ENCODE results near the gene CIDEB. TPM values are rescaled to one million over a fixed set of nuclear protein-coding genes. Genes with fewer than 3 reads are reported as not detected.

The CIDEB gene
- total RNA-seq, 4 donors from 2014 or later: 6.7 to 168 (median 23.6) TPM

GRCh38 chr14:24256960-24257359 lies 50.8 kb downstream of the CIDEB start:
- DNase-seq: no peak

GRCh38 chr14:24255931-24256711 lies 51.7 kb downstream of the CIDEB start:
- Histone ChIP-seq H3K27me3 (no peaks in the 10 kb centered on the region), H3K4me1 (no peaks in the 10 kb centered on the region), H3K9me3 (no peaks in the 10 kb centered on the region), H3K27ac (no peak overlapping the region), H3K36me3 (no peaks in the 10 kb centered on the region), H3K4me3 (no peak overlapping the region)
- in situ Hi-C loops (cut with MboI; ENCODE audit: low pct_ligation_motif_present in 1 of 4, low pct_unique_long_range_greater_than_20kb in 1 of 4, low sequenced_read_pairs in 3 of 4): no loop called here
- 96 to 97% methylated on average over 4 to 11 of the region's 12 CpGs for WGBS, 2 donors (ENCODE audit: low coverage in 1 of 2)
- no peak for DNase-seq
- intact Hi-C loops (cut with DNase I; ENCODE audit: low total_unique reads): no loop called here
- TF ChIP-seq EP300 (IDR thresholded peaks at IDR 0.05; ENCODE audit: low read depth) (no peak), CTCF (IDR thresholded peaks at IDR 0.05) (no peak), POLR2AphosphoS5 (IDR thresholded peaks at IDR 0.05) (no peak), POLR2A (IDR thresholded peaks at IDR 0.05) (no peak)

More at GRCh38 chr14:24256960-24257359, 50.8 kb downstream of the CIDEB start:
- no peaks in the 10 kb centered on the region for H3K4me1 ChIP-seq
- WGBS, 2 donors (ENCODE audit: low coverage in 1 of 2): 85% methylated on average over 4 of the region's 4 CpGs; no CpG with 5 or more reads in 1 of the 2 donors
- in situ Hi-C loops (cut with MboI; ENCODE audit: low pct_ligation_motif_present in 1 of 4, low pct_unique_long_range_greater_than_20kb in 1 of 4, low sequenced_read_pairs in 3 of 4) (no loop called here), intact Hi-C loops (cut with DNase I; ENCODE audit: low total_unique reads) (no loop called here)
- no peaks in the 10 kb centered on the region for H3K27me3 ChIP-seq
- no peak overlapping the region for H3K27ac ChIP-seq
- no peaks in the 10 kb centered on the region for H3K9me3 ChIP-seq
- H3K4me3 ChIP-seq: no peak overlapping the region
- H3K36me3 ChIP-seq: no peaks in the 10 kb centered on the region
- TF ChIP-seq CTCF (IDR thresholded peaks at IDR 0.05) (no peak), POLR2A (IDR thresholded peaks at IDR 0.05) (no peak), EP300 (IDR thresholded peaks at IDR 0.05; ENCODE audit: low read depth) (no peak), POLR2AphosphoS5 (IDR thresholded peaks at IDR 0.05) (no peak)

- Histone ChIP-seq H3K9me3 (no peaks in the 10 kb centered on the region), H3K4me1 (no peaks in the 10 kb centered on the region), H3K36me3 (no peaks in the 10 kb centered on the region), H3K27me3 (no peaks in the 10 kb centered on the region), H3K27ac (no peak overlapping the region), H3K4me3 (no peak overlapping the region)
- DNase-seq: no peak
- in situ Hi-C loops (cut with MboI; ENCODE audit: low pct_ligation_motif_present in 1 of 4, low pct_unique_long_range_greater_than_20kb in 1 of 4, low sequenced_read_pairs in 3 of 4): no loop called here
- TF ChIP-seq POLR2AphosphoS5 (IDR thresholded peaks at IDR 0.05): no peak
- TF ChIP-seq POLR2A (IDR thresholded peaks at IDR 0.05): no peak
- TF ChIP-seq CTCF (IDR thresholded peaks at IDR 0.05): no peak
- TF ChIP-seq EP300 (IDR thresholded peaks at IDR 0.05; ENCODE audit: low read depth): no peak
- 90 to 96% methylated on average over 2 to 8 of the region's 8 CpGs for WGBS, 2 donors (ENCODE audit: low coverage in 1 of 2)
- intact Hi-C loops (cut with DNase I; ENCODE audit: low total_unique reads): no loop called here
Observed at GRCh38 chr14:24255438-24255837, 52.3 kb downstream of the CIDEB start.

Small RNAs within 50 kb of the gene (small RNA-seq; reads per million reads assigned to genes)
- gene RF00026: 0 reads per million in 4 donors

Other genes with a start within 250 kb of the CIDEB start
- 1 to 10 TPM in 1 of 4 donors, not detected in 3; 3.4 TPM for gene CPNE6, start 236.4 kb downstream of the CIDEB start, total RNA-seq
- gene PCK2, start 213.7 kb downstream of the CIDEB start, total RNA-seq: 100 to 1,000 TPM in 3 of 4 donors, 10 to 100 TPM in 1; 74.4 to 238 (median 130) TPM
- 100 to 1,000 TPM in 3 of 4 donors, 10 to 100 TPM in 1; 86.4 to 267 (median 198) TPM for gene DCAF11, start 193.2 kb downstream of the CIDEB start, total RNA-seq
- gene NRL, start 193.0 kb downstream of the CIDEB start, total RNA-seq: 1 to 10 TPM in 3 of 4 donors, not detected in 1; 1.1 to 2.9 (median 1.6) TPM
- gene FITM1, start 177.3 kb downstream of the CIDEB start, total RNA-seq: 1 to 10 TPM in 2 of 4 donors, not detected in 2; 1.4 to 1.6 TPM
- 100 to 1,000 TPM in 2 of 4 donors, 10 to 100 TPM in 2; 38.8 to 198 (median 132) TPM for gene PSME1, start 171.8 kb downstream of the CIDEB start, total RNA-seq
- 10 to 100 TPM in 2 of 4 donors, 1 to 10 TPM in 1, not detected in 1; 2.2 to 15.4 (median 12.3) TPM for gene EMC9, start 166.4 kb downstream of the CIDEB start, total RNA-seq
- 10 to 100 TPM; 59.5 to 69.8 (median 68.5) TPM for gene PSME2, start 161.4 kb downstream of the CIDEB start, total RNA-seq
- 100 to 1,000 TPM in 1 of 4 donors, 10 to 100 TPM in 3; 56.7 to 258 (median 71.2) TPM for gene RNF31, start 160.5 kb downstream of the CIDEB start, total RNA-seq
- 10 to 100 TPM; 44.2 to 81.9 (median 52.4) TPM for gene IRF9, start 146.7 kb downstream of the CIDEB start, total RNA-seq
- 100 to 1,000 TPM in 1 of 4 donors, 10 to 100 TPM in 3; 11.3 to 112 (median 31.2) TPM for gene REC8, start 135.9 kb downstream of the CIDEB start, total RNA-seq
- gene IPO4, start 119.2 kb downstream of the CIDEB start, total RNA-seq: 10 to 100 TPM in 3 of 4 donors, 1 to 10 TPM in 1; 10.0 to 60.5 (median 37.3) TPM
- gene TM9SF1, start 112.5 kb downstream of the CIDEB start, total RNA-seq: 100 to 1,000 TPM in 1 of 4 donors, 10 to 100 TPM in 3; 32.9 to 127 (median 63.9) TPM
- not detected for gene TSSK4, start 102.3 kb downstream of the CIDEB start, total RNA-seq
- 10 to 100 TPM in 3 of 4 donors, 1 to 10 TPM in 1; 7.0 to 81.3 (median 59.0) TPM for gene CHMP4A, start 94.5 kb downstream of the CIDEB start, total RNA-seq
- gene MDP1, start 91.9 kb downstream of the CIDEB start, total RNA-seq: 100 to 1,000 TPM in 1 of 4 donors, 10 to 100 TPM in 3; 11.1 to 116 (median 40.2) TPM
- gene NEDD8, start 75.6 kb downstream of the CIDEB start, total RNA-seq: 100 to 1,000 TPM in 1 of 4 donors, 10 to 100 TPM in 3; 42.2 to 113 (median 69.9) TPM
- gene GMPR2, start 75.0 kb downstream of the CIDEB start, total RNA-seq: 10 to 100 TPM in 3 of 4 donors, 1 to 10 TPM in 1; 4.2 to 72.5 (median 46.3) TPM
- 100 to 1,000 TPM in 1 of 4 donors, 10 to 100 TPM in 3; 26.9 to 120 (median 42.2) TPM for gene TINF2, start 65.4 kb downstream of the CIDEB start, total RNA-seq
- gene TGM1, start 44.8 kb downstream of the CIDEB start, total RNA-seq: 10 to 100 TPM in 1 of 4 donors, 1 to 10 TPM in 2, not detected in 1; 1.4 to 96.5 (median 2.2) TPM
- 100 to 1,000 TPM in 1 of 4 donors, 10 to 100 TPM in 3; 47.3 to 227 (median 53.0) TPM for gene RABGGTA, start 36.4 kb downstream of the CIDEB start, total RNA-seq
- 100 to 1,000 TPM in 1 of 4 donors, 10 to 100 TPM in 3; 84.2 to 106 (median 94.6) TPM for gene DHRS1, start 8.2 kb downstream of the CIDEB start, total RNA-seq
- 10 to 100 TPM; 18.8 to 20.9 (median 19.3) TPM for gene NOP9, start 8.1 kb downstream of the CIDEB start, total RNA-seq
- 10 to 100 TPM in 1 of 4 donors, 1 to 10 TPM in 3; 4.4 to 81.5 (median 7.1) TPM for gene LTB4R2, start 2.2 kb upstream of the CIDEB start, total RNA-seq
- gene LTB4R, start 3.5 kb upstream of the CIDEB start, total RNA-seq: 1 to 10 TPM; 1.1 to 8.3 (median 6.2) TPM
- 10 to 100 TPM in 3 of 4 donors, 1 to 10 TPM in 1; 7.9 to 74.8 (median 21.3) TPM for gene ADCY4, start 27.1 kb upstream of the CIDEB start, total RNA-seq
- gene RIPK3, start 32.0 kb upstream of the CIDEB start, total RNA-seq: 100 to 1,000 TPM in 1 of 4 donors, 10 to 100 TPM in 3; 19.3 to 156 (median 53.6) TPM
- 10 to 100 TPM; 13.4 to 58.0 (median 20.9) TPM for gene NFATC4, start 60.2 kb upstream of the CIDEB start, total RNA-seq
- gene NYNRIN, start 91.0 kb upstream of the CIDEB start, total RNA-seq: 10 to 100 TPM in 1 of 4 donors, 1 to 10 TPM in 3; 2.6 to 11.4 (median 9.0) TPM
- 1 to 10 TPM in 3 of 4 donors, under 1 TPM in 1; 0.79 to 9.7 (median 1.6) TPM for gene CBLN3, start 121.7 kb upstream of the CIDEB start, total RNA-seq
- gene KHNYN, start 122.0 kb upstream of the CIDEB start, total RNA-seq: 100 to 1,000 TPM in 2 of 4 donors, 10 to 100 TPM in 2; 65.7 to 129 (median 101) TPM
- gene SDR39U1, start 134.8 kb upstream of the CIDEB start, total RNA-seq: 100 to 1,000 TPM in 1 of 4 donors, 10 to 100 TPM in 3; 18.3 to 202 (median 39.3) TPM
- not detected for gene CMA1, start 200.3 kb upstream of the CIDEB start, total RNA-seq